Adipocyte (in vitro differentiated cells): ENCODE results near the gene CHML.

ENCODE experiments used
- DNase-seq: peaks from one replicate; pipeline ENCODE4 v3.0.0-alpha.2; 2015; ENCODE audit warnings: low read depth
- H3K27me3 ChIP-seq: replicated peaks from 2 replicates; pipeline ENCODE4 v1.7.0; 2013; ENCODE audit warnings: mild to moderate bottlenecking, low read length, moderate library complexity; ENCODE audit not compliant: control insufficient read depth, insufficient read depth
- H3K36me3 ChIP-seq: 2 replicates; pipeline ENCODE4 v1.7.0; 2013; ENCODE audit warnings: low read length, mild to moderate bottlenecking, moderate library complexity; ENCODE audit not compliant: control insufficient read depth, insufficient read depth, severe bottlenecking
- H3K4me1 ChIP-seq: 2 replicates; pipeline ENCODE4 v1.7.0; 2013; ENCODE audit warnings: mild to moderate bottlenecking, low read length, moderate library complexity; ENCODE audit not compliant: control insufficient read depth, insufficient read depth
- H3K4me3 ChIP-seq: 2 replicates; pipeline ENCODE4 v1.7.0; 2013; ENCODE audit warnings: mild to moderate bottlenecking, low read length, moderate library complexity
- H3K9ac ChIP-seq: 2 replicates; pipeline ENCODE4 v1.7.0; 2013; ENCODE audit warnings: mild to moderate bottlenecking, low read length, moderate library complexity
- H3K9me3 ChIP-seq: 2 replicates; pipeline ENCODE4 v1.7.0; 2013; ENCODE audit warnings: mild to moderate bottlenecking, low read length, moderate library complexity; ENCODE audit not compliant: control insufficient read depth

CHML gene

DNA sequence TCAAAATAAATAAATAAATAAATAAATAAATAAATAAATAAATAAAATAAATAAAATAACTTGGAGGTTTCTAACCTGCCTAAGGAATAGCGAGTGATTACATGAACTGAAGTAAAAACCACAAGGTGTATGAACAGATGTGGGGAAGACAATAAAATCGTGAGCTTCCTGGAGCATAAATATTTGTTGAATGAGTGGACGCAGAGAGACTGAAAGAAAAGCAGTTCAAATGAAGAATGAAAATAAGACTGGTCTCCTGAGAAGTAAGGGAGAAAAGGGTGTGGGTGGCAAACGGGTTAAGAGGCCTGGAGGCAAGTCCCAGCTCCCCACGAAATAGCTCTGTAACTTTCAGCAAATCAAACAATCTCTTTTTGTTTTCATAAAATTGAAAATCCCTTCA, 33.6 kb downstream of the CHML start:
- DNase-seq = no peak
- H3K4me1 ChIP-seq = peaks cover 32% of the 10 kb centered on the region
- no peaks in the 10 kb centered on the region for H3K27me3 ChIP-seq
- H3K9me3 ChIP-seq = no peaks in the 10 kb centered on the region
- H3K9ac ChIP-seq = no peak overlapping the region
- H3K36me3 ChIP-seq = no peaks in the 10 kb centered on the region
- no peak overlapping the region for H3K4me3 ChIP-seq

DNA sequence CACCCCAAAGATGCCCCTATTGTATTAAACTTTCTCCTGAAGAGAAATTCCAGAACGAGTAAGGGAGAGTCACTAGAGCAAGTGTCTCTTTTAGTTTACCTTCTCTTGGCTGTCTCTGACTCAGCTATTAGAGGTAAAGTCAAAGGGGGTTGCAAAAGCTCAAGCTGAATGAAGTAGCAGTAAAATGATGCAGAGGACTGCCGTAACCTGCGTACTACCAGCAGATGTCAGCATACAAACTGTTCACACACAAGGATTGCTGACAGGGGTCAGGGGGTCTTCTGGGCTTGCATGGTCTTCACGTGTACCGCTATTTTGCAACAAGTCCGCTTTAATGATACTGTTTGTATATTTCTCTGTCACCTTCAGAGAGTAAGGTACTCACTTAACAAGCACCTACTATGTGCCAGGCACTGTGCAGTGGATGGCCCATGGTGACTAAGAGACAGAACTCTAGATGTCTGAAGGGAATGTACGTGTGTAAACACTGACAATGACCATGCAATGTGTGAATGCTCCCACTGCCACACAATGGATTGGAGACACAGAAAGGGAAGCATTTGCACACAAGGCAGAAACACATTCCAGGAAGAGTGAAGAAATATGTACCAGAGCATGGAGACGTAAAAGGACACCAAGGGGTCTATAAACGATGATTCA, 34.9 kb downstream of the CHML start:
- Histone ChIP-seq H3K27me3 (no peaks in the 10 kb centered on the region), H3K9me3 (no peaks in the 10 kb centered on the region), H3K9ac (no peak overlapping the region), H3K4me1 (peaks cover 31% of the 10 kb centered on the region), H3K36me3 (no peaks in the 10 kb centered on the region), H3K4me3 (no peak overlapping the region)
- no peak for DNase-seq

DNA sequence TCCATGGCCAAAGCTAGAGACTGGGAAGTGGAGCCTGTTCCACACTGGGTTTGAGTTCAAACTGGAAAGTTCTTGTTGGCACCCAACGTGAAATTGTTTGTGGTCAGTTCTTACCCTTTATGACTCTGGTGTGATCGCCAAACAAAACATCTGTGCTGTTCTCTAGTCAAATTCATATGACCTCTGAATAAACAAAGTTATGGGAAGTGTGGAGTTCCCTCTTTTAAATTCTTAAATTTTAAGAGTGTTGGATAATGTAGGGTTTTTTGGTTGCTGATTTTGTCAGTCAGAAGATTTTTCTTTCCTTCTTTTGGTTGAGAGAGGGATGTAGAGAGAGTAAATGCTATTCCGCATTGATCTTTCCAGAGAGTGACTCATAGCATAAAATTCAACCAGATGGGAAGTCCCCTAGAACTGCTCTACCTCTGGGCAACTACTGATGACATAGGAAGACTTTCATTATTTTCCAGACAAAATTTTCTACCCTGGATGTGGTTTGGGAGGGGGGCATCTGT, 36.4 kb downstream of the CHML start:
- peak; percentile 35 for DNase-seq
- Histone ChIP-seq H3K9ac (no peak overlapping the region), H3K4me3 (peak overlapping the region; percentile 29), H3K4me1 (peaks cover 28% of the 10 kb centered on the region), H3K27me3 (no peaks in the 10 kb centered on the region), H3K9me3 (no peaks in the 10 kb centered on the region), H3K36me3 (no peaks in the 10 kb centered on the region)

DNA sequence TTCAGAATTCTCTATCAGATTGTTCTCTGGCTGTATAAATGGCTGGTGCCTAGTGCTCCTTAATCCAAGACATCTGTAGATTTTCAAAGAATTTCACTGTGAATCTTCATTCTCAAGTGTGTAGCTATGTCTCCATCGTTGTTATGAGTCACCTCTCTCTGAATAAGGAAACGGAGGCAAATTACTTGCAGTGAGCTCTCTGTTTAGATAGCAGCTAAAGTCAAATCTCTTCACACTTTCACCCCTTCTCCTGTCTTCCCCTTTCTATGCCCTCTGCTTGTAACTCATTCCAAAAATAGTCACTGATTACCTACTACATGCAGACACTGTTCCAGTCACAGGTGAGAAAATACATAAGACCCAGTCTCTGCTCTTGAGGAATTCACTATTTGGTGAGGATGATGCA, 39.7 kb downstream of the CHML start:
- Histone ChIP-seq H3K4me1 (peaks cover 22% of the 10 kb centered on the region), H3K4me3 (no peak overlapping the region), H3K9me3 (no peaks in the 10 kb centered on the region), H3K9ac (no peak overlapping the region), H3K27me3 (no peaks in the 10 kb centered on the region), H3K36me3 (no peaks in the 10 kb centered on the region)
- peak; percentile 81 for DNase-seq

DNA sequence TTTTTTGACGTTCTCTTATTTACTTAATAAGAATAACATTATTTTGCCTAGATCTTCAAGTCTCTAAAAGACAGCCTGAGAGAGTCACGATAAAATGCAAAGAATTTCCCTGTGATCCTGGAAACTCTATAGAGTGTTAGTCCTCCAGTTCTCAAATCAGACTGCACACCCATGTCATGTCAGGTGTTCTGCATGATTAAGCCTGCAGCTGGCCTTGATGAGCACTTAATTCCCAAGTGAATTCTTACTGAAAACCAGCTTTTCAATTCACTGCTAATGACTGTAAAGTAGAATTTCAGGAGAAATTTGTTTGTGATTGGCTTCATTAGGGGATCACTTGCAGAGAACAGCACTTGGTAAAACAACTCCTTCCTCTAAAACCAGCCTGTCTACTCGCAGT, 41.9 kb downstream of the CHML start:
- Histone ChIP-seq H3K36me3 (no peaks in the 10 kb centered on the region), H3K9ac (no peak overlapping the region), H3K9me3 (no peaks in the 10 kb centered on the region), H3K27me3 (no peaks in the 10 kb centered on the region), H3K4me3 (no peak overlapping the region), H3K4me1 (peaks cover 13% of the 10 kb centered on the region)
- DNase-seq = no peak

DNA sequence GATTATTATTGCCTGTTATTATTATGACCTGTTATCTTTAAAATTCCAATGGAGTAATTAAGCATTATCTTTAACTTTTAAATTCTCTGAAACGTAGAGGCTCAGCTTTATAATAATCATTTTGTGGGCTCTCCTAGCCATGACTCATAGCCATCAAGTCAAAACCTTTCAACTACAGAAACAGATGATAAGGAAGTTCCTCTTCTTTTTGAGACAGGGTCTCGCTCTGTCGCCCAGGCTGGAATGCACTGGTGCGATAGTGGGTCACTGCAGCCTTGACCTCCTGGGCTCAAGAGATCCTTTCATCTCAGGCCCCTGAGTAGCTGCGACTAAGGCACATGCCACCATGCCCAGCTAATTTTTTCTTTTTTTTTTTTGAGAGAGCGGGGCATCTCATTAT, 43.5 kb downstream of the CHML start:
- Histone ChIP-seq H3K9ac (no peak overlapping the region), H3K27me3 (no peaks in the 10 kb centered on the region)

DNA sequence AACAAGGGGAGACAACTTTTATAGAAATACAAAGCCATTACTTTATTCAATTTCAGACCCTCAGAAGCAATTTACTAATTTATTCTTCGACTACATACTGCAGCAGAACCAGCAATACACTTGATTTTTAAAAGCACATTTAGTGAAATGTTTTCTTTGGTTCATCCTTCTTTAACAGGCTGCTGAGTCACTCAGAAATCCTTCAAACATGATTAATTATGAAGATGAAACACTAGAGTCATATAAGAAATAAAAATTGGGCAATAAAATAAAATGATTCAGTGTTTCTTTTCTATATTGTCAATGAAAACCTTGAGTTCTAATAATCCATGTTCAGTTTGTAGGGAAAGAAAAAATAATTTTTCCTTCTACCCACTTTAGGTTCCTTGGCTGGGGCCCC, 47.0 kb downstream of the CHML start:
- H3K4me1 ChIP-seq = peaks cover 15% of the 10 kb centered on the region
- H3K4me3 ChIP-seq = no peak overlapping the region
- H3K27me3 ChIP-seq = no peaks in the 10 kb centered on the region
- no peaks in the 10 kb centered on the region for H3K9me3 ChIP-seq
- no peak overlapping the region for H3K9ac ChIP-seq
- no peaks in the 10 kb centered on the region for H3K36me3 ChIP-seq
- peak; percentile 42 for DNase-seq

More for the DNA sequence above, 43.5 kb downstream of the CHML start:
- Histone ChIP-seq H3K4me3 (no peak overlapping the region), H3K36me3 (no peaks in the 10 kb centered on the region), H3K4me1 (peaks cover 23% of the 10 kb centered on the region), H3K9me3 (no peaks in the 10 kb centered on the region)
- no peak for DNase-seq

DNA sequence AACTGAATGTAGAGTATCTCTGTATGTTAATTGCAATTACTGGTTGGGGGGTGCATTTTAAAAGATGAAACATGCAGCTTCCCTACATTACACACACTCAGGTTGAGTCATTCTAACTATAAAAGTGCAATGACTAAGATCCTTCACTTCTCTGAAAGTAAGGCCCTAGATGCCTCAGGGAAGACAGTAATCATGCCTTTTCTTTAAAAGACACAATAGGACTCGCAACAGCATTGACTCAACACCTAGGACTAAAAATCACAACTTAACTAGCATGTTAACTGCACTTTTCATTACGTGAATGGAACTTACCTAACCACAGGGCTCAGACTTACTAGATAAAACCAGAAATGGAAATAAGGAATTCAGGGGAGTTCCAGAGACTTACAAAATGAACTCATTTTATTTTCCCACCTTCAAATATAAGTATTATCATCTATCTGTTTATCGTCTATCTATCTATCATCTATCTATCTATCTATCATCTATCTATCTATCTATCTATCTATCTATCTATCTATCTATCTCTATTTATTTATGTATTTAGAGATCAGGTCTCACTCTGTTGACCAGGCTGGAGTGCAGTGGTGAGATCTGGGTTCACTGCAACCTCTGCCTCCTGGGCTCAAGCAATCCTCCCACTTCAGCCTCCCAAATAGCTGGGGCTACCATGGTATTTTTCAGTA, 47.8 kb downstream of the CHML start:
- H3K27me3 ChIP-seq = no peaks in the 10 kb centered on the region
- no peaks in the 10 kb centered on the region for H3K36me3 ChIP-seq
- no peak overlapping the region for H3K4me3 ChIP-seq
- peaks cover 15% of the 10 kb centered on the region for H3K4me1 ChIP-seq
- H3K9me3 ChIP-seq = no peaks in the 10 kb centered on the region
- peak; percentile 46 for DNase-seq
- H3K9ac ChIP-seq = no peak overlapping the region

DNA sequence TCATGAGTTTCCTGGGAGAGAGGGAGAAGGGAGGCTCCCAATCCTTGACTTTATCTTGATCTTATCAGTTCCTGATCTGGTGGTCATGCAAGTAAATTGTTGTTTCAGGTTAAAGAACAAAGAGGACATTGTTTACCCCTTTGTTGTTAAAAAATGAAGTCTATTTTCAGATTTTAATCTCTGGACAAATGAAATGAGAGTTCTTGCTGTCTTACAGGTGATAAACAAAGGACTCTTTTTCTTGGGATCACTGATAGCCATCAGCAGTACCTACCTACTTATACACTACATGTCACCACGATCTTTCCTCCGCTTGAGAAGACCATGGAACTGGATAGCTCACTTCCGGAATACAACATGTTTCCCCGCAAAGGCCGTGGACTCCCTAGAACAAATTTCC, 48.4 kb downstream of the CHML start:
- Histone ChIP-seq H3K4me1 (peaks cover 15% of the 10 kb centered on the region), H3K9ac (no peak overlapping the region), H3K27me3 (no peaks in the 10 kb centered on the region), H3K36me3 (no peaks in the 10 kb centered on the region), H3K9me3 (no peaks in the 10 kb centered on the region), H3K4me3 (no peak overlapping the region)
- DNase-seq = no peak

DNA sequence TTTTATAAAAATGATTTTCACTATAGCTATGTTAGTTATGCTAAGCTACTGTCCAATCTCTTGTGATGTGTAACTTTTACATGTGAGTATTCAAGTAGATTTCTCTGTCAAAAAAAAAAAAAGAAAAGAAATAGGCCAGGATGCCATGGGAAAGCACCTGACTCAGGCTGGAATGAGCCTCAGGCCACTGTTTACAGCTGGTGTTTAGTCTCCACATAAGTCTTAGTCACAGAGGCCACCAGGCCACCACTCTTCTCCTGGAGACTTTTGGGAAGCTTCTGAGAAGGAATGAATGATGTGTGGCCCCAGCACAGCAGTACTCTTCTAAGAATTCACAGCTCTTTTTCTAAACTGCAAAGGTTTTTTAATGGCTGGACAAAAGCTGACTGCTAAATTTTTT, 48.9 kb downstream of the CHML start:
- Histone ChIP-seq H3K4me3 (no peak overlapping the region), H3K27me3 (no peaks in the 10 kb centered on the region), H3K9ac (no peak overlapping the region), H3K36me3 (no peaks in the 10 kb centered on the region), H3K4me1 (peaks cover 15% of the 10 kb centered on the region), H3K9me3 (no peaks in the 10 kb centered on the region)
- DNase-seq = peak; percentile 71

DNA sequence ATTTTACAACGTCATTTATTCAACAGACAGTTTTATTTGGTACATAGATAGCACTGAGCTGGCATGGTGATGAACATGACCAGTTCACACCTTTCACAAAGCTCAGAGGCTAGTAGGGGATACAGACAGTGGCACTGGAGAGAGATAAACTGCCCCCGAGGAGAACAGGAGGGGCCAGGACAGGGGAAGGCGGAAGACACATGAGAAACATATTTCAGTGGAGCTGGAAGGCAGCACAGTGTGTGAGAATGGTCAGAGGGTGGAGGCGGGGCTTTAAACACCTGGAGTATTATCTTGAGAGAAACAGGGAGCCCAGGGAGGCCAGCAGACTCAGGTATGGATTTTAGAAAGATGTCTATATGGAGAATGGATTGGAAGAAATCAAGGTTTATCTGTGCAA, 49.5 kb downstream of the CHML start:
- Histone ChIP-seq H3K27me3 (no peaks in the 10 kb centered on the region), H3K9ac (no peak overlapping the region), H3K9me3 (no peaks in the 10 kb centered on the region), H3K4me3 (no peak overlapping the region), H3K36me3 (no peaks in the 10 kb centered on the region), H3K4me1 (peaks cover 15% of the 10 kb centered on the region)
- no peak for DNase-seq
